VCaP (cell line): ENCODE data around the gene SERAC1.
A peak's percentile ranks its signal among the peaks of the same experiment; 100 is the strongest.

Experiments used
- H3K27ac ChIP-seq: fragments of 450-650 bp; 2 replicates; pipeline ENCODE4 v1.5.1; 2017
- TF ChIP-seq, protein P1 (sequence below): fragments of 450-650 bp; conservative IDR thresholded peaks from 2 replicates; pipeline ENCODE4 v1.5.1; 2017; ENCODE audit warnings: mild to moderate bottlenecking, moderate library complexity

SERAC1 gene

DNA sequence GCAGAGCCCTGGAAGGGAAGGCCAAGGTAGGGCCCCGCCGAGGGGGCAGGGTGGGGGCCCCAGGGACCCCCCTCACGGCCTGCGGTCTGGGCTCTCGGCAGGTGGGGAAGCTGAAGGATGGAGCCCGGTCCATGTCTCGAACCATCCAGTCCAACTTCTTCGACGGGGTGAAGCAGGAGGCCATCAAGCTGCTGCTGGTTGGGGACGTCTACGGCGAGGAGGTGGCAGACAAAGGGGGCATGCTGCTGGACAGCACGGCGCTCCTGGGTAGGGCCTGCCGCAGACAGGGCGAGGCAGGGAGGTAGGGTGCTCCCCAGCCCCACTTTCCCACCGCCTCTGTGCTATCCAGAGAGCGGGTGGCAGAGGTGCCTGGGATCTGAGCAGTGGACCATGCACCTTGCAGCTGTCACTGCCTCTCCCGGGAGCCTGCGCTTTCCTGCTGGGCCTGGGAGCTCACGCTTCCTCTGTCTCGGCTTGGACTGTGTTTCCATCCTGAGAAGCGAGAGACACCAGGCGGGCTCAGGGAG is 103.3 kb downstream of the SERAC1 start:
- TF ChIP-seq, protein P1, sequence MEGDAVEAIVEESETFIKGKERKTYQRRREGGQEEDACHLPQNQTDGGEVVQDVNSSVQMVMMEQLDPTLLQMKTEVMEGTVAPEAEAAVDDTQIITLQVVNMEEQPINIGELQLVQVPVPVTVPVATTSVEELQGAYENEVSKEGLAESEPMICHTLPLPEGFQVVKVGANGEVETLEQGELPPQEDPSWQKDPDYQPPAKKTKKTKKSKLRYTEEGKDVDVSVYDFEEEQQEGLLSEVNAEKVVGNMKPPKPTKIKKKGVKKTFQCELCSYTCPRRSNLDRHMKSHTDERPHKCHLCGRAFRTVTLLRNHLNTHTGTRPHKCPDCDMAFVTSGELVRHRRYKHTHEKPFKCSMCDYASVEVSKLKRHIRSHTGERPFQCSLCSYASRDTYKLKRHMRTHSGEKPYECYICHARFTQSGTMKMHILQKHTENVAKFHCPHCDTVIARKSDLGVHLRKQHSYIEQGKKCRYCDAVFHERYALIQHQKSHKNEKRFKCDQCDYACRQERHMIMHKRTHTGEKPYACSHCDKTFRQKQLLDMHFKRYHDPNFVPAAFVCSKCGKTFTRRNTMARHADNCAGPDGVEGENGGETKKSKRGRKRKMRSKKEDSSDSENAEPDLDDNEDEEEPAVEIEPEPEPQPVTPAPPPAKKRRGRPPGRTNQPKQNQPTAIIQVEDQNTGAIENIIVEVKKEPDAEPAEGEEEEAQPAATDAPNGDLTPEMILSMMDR, result no peak
- H3K27ac ChIP-seq, result no peak overlapping the region

DNA sequence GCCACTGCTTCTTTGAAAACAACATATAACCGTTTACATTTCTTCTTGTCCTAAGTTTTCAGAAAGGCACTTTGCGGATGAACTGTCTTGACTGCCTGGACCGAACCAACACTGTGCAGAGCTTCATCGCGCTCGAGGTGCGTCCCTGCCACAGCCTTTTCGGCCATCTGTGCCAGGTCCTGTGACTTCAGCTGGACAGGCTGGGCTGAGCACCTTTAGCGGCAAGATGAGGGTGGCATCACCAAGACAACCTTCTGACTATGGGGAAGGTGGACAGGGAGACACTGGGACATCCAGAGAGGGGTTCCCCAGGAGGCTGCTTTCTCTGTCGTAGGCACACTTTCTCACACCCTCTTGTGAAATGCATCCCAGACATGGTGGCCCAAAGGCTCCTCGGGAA is 104.3 kb downstream of the SERAC1 start:
- TF ChIP-seq, protein P1, result no peak

DNA sequence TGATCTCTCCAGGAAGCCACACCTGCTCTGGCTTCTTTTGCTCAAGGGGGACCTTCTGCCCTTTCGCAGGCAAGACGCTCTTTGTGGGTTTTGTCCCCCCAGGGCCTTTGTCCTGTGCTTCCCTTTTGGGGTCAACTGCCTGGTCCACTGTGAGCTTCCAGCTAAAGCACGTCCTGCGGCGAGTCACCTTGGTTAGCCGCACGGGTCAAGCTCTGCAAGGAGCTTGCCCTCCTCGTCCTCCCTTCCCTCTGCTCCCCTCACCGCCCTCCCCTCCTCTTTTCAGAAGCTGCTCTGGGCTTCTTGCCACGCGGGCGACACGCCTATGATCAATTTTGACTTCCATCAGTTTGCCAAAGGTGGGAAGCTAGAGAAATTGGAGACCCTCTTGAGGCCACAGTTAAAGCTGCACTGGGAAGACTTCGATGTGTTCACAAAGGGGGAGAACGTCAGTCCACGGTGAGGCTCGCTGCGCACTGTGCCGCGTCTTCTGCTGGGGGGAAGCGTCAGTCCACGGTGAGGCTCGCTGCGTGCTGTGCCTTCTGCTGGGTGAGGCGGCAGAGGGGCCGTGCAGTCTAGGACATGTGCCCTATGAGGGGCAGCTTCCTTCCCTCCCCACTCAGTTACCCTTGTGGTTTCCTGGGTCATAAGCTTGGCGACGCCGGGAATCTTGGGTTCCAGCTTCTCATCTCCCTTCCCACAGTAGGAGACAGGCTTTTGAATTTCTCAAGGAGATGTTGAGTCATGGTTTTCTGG is 106.2 kb downstream of the SERAC1 start:
- TF ChIP-seq, protein P1, result no peak
- peak overlapping the region; percentile 99 for H3K27ac ChIP-seq

More for the DNA sequence above, 104.3 kb downstream of the SERAC1 start:
- no peak overlapping the region for H3K27ac ChIP-seq

DNA sequence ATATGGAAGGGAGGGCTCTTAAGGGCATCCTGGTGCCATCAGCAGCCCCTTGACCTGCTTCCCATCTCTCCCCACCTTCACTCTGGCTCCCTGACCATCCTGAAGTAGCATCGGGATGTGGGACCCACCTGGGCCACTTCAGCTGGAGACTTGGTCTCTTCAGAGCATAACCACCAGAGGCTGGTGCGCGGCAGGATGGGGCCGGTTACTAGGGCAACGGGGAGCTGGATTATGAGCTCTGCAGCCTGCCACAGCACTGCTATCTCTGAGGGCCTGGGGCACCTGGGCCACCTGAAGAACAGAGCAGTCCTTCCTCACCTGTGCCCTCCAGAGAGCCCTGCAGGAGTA is 106.7 kb downstream of the SERAC1 start:
- peak overlapping the region; percentile 99 for H3K27ac ChIP-seq
- TF ChIP-seq, protein P1, result no peak

DNA sequence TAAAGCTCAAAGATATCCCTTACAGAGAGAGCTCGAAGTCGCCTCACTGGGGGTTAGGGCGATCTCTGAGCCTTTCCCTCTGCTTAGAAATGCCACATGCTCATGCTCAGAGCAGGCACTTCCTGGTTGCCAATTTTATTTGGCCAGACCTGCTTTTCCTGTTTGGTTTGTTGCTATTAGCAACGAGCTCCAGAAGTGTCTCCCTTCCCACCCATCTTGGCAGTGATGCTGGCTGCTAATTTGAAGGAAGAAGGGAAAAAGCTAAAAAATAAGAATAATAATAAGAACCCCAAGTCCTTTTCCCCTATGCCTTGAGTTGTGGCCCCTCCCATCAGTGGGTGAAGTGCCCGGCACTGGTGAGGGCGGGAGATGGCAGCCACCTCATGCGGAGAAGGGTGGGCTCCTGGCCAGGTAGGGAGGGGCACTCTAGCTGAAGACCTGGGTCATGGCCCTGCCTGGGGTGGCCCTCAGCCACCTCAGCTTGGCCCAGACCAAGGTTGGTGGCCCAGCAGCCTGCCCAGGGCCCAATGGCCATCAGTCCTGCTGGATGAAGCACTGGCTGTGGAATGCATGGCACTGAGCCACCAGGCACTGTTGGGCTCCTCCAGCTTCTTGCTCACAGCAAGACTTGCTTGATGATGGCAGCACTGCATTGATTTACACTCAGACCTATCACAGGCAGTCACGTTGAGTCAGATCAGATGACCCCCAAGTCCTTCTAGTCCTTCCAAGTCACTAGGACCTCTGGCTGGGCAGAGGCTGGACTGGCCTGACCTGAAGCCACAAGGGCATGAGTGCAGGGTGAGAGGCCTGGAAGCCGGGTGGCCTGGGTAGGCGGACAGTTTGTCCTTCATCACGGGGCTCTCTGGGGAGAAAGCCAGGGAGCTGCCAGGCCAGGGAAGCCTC is 107.4 kb downstream of the SERAC1 start:
- peak overlapping the region; percentile 99 for H3K27ac ChIP-seq

More for the DNA sequence above, 107.4 kb downstream of the SERAC1 start:
- TF ChIP-seq, protein P1, result no peak
